Measurements from ENCODE around the gene EMX2.

Gene EMX2

DNA sequence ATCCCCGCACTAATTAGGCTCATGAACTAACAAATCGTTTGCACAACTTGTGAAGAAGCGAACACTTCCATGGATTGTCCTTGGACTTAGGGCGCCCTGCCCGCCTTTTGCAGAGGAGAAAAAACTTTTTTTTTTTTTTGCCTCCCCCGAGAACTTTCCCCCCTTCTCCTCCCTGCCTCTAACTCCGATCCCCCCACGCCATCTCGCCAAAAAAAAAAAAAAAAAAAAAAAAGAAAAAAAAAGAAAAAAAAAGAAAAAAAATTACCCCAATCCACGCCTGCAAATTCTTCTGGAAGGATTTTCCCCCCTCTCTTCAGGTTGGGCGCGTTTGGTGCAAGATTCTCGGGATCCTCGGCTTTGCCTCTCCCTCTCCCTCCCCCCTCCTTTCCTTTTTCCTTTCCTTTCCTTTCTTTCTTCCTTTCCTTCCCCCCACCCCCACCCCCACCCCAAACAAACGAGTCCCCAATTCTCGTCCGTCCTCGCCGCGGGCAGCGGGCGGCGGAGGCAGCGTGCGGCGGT is at the start of gene EMX2:
Gene EMX2, plus strand, starts transcription at position 41 of the 519 bp plus-strand sequence. CDS start 522 bp downstream, outside the sequence.
- Histone ChIP-seq H3F3A (ENCODE audit: insufficient read depth, low read length) (no peaks in the 10 kb centered on the region), H4K20me1 (ENCODE audit: insufficient read depth, low read length) (no peaks in the 10 kb centered on the region), H3K79me2 (ENCODE audit: insufficient read depth, low read length) (no peaks in the 10 kb centered on the region), H3K9me3 (ENCODE audit: low read length) (no peaks in the 10 kb centered on the region), H3K36me3 (ENCODE audit: insufficient read depth, low read length) (no peaks in the 10 kb centered on the region), H3K4me2 (ENCODE audit: low read length) (no peak within 1 kb of the TSS), H3K4me1 (ENCODE audit: insufficient read depth, low read length, severe bottlenecking) (no peaks in the 10 kb centered on the region), H3K27me3 (ENCODE audit: insufficient read depth, low read length) (no peaks in the 10 kb centered on the region), H2AFZ (ENCODE audit: low read length) (no peak within 1 kb of the TSS), H3K4me3 (ENCODE audit: low read depth, low read length, poor library complexity, severe bottlenecking) (no peak within 1 kb of the TSS), H3K9me2 (ENCODE audit: low read depth, low read length) (no peaks in the 10 kb centered on the region), H3K27ac (ENCODE audit: low read depth, low read length, poor library complexity, severe bottlenecking) (no peak within 1 kb of the TSS), H3K9ac (ENCODE audit: low read length) (no peak within 1 kb of the TSS)
- TF ChIP-seq, protein P1, sequence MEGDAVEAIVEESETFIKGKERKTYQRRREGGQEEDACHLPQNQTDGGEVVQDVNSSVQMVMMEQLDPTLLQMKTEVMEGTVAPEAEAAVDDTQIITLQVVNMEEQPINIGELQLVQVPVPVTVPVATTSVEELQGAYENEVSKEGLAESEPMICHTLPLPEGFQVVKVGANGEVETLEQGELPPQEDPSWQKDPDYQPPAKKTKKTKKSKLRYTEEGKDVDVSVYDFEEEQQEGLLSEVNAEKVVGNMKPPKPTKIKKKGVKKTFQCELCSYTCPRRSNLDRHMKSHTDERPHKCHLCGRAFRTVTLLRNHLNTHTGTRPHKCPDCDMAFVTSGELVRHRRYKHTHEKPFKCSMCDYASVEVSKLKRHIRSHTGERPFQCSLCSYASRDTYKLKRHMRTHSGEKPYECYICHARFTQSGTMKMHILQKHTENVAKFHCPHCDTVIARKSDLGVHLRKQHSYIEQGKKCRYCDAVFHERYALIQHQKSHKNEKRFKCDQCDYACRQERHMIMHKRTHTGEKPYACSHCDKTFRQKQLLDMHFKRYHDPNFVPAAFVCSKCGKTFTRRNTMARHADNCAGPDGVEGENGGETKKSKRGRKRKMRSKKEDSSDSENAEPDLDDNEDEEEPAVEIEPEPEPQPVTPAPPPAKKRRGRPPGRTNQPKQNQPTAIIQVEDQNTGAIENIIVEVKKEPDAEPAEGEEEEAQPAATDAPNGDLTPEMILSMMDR (IDR thresholded peaks at IDR 0.05; ENCODE audit: low read length): no peak
- no peak for TF ChIP-seq EZH2 (IDR thresholded peaks at IDR 0.05; ENCODE audit: borderline replicate concordance, low read length)

DNA sequence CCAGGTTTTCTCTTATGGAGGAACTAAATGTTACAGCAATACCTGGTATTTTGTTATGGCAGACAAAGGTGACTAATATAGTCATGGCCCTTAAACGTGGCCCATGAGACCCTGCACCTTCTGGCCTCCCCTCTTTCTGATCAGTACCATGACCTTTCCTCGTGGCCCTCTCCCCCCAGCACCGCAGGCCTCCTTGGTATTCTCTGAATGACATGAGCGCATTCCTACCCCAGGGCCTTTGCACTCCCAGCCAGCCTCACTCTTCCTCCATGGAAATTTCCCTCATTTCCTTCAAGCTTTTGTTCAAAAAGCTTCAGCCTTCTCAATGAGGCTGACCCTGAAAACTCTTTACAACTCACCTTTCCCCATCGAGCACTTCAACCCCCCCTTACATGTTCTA is 46.5 kb upstream of the EMX2 start:
- no peaks in the 10 kb centered on the region for H3K4me1 ChIP-seq (ENCODE audit: insufficient read depth, low read length, severe bottlenecking)
- no peaks in the 10 kb centered on the region for H3F3A ChIP-seq (ENCODE audit: insufficient read depth, low read length)
- no peaks in the 10 kb centered on the region for H4K20me1 ChIP-seq (ENCODE audit: insufficient read depth, low read length)
- no peak overlapping the region for H3K4me2 ChIP-seq (ENCODE audit: low read length)
- H3K36me3 ChIP-seq (ENCODE audit: insufficient read depth, low read length): no peaks in the 10 kb centered on the region
- no peak overlapping the region for H2AFZ ChIP-seq (ENCODE audit: low read length)
- TF ChIP-seq, protein P1 (IDR thresholded peaks at IDR 0.05; ENCODE audit: low read length): no peak
- TF ChIP-seq EZH2 (IDR thresholded peaks at IDR 0.05; ENCODE audit: borderline replicate concordance, low read length): no peak
- no peak overlapping the region for H3K9ac ChIP-seq (ENCODE audit: low read length)
- H3K9me3 ChIP-seq (ENCODE audit: low read length): no peaks in the 10 kb centered on the region
- H3K9me2 ChIP-seq (ENCODE audit: low read depth, low read length): no peaks in the 10 kb centered on the region
- H3K27me3 ChIP-seq (ENCODE audit: insufficient read depth, low read length): peaks cover 8% of the 10 kb centered on the region
- no peak overlapping the region for H3K27ac ChIP-seq (ENCODE audit: low read depth, low read length, poor library complexity, severe bottlenecking)
- H3K79me2 ChIP-seq (ENCODE audit: insufficient read depth, low read length): no peaks in the 10 kb centered on the region
- H3K4me3 ChIP-seq (ENCODE audit: low read depth, low read length, poor library complexity, severe bottlenecking): no peak overlapping the region

DNA sequence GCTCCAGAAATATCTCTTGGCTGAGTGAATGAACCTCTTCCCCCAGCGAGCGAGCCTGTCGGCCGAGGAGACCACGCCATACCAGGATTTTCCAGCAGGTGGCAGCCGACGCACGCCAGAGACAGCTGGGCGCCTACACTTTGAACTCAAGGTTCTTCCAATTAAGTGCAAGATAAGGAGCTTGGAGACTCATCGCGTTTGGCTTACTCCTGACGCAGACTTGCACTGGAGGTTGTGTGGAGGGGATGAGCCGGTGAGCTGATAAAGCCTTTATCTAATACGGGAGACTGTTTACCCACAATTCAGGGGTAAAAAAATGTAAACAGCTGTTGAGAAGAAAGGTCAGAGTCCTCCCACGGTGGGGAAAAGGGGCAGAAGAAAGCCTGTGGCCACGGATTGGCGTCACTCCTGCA is 45.9 kb upstream of the EMX2 start:
- H3K4me3 ChIP-seq (ENCODE audit: low read depth, low read length, poor library complexity, severe bottlenecking): no peak overlapping the region
- no peak overlapping the region for H3K27ac ChIP-seq (ENCODE audit: low read depth, low read length, poor library complexity, severe bottlenecking)
- H3K9ac ChIP-seq (ENCODE audit: low read length): no peak overlapping the region
- no peaks in the 10 kb centered on the region for H4K20me1 ChIP-seq (ENCODE audit: insufficient read depth, low read length)
- no peaks in the 10 kb centered on the region for H3F3A ChIP-seq (ENCODE audit: insufficient read depth, low read length)
- H3K36me3 ChIP-seq (ENCODE audit: insufficient read depth, low read length): no peaks in the 10 kb centered on the region
- no peaks in the 10 kb centered on the region for H3K4me1 ChIP-seq (ENCODE audit: insufficient read depth, low read length, severe bottlenecking)
- H3K9me2 ChIP-seq (ENCODE audit: low read depth, low read length): no peaks in the 10 kb centered on the region
- no peaks in the 10 kb centered on the region for H3K9me3 ChIP-seq (ENCODE audit: low read length)
- peaks cover 8% of the 10 kb centered on the region; the same call in 1 of the 2 replicates for H3K27me3 ChIP-seq (ENCODE audit: insufficient read depth, low read length)
- no peaks in the 10 kb centered on the region for H3K79me2 ChIP-seq (ENCODE audit: insufficient read depth, low read length)
- TF ChIP-seq, protein P1 (IDR thresholded peaks at IDR 0.05; ENCODE audit: low read length): peak; percentile 91
- no peak for TF ChIP-seq EZH2 (IDR thresholded peaks at IDR 0.05; ENCODE audit: borderline replicate concordance, low read length)
- no peak overlapping the region for H3K4me2 ChIP-seq (ENCODE audit: low read length)
- H2AFZ ChIP-seq (ENCODE audit: low read length): no peak overlapping the region

All from OCI-LY1 (cell line).